WI38 (cell line): ENCODE data around the gene CTAGE1.
"Not testable (repeated sequence)": the region's sequence is repeated elsewhere in the genome, so short reads cannot be mapped to it uniquely, and the experiment has no call there.

Experiments used
- H3K4me3 ChIP-seq: 2 replicates; pipeline ENCODE4 v1.5.1; 2011; ENCODE audit warnings: low read depth, mild to moderate bottlenecking, control low read depth, low read length
- CTCF ChIP-seq: IDR thresholded peaks from 2 replicates; pipeline ENCODE4 v1.5.1; 2012; ENCODE audit warnings: low read depth, mild to moderate bottlenecking, control low read depth, low read length

The CTAGE1 gene

DNA sequence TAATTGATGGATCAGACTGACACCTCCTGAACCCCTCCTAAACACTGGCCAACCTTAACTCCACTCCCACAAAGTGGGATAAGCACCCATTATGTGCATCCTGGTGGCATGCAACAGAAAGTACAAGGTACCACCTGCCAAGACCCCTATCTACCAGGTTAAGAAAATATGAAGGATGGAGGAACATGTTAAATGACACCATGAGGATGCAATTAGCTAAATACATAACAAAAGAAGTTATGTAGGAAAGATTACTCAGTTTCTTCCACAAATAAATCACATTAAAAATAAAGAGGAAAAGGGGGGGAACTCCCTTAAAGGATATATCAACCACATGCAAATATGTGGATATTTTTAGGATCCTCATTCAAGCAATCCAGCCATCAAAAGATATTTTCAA is 12.6 kb downstream of the CTAGE1 start:
- TF ChIP-seq CTCF, result no peak
- H3K4me3 ChIP-seq, result no peak overlapping the region

DNA sequence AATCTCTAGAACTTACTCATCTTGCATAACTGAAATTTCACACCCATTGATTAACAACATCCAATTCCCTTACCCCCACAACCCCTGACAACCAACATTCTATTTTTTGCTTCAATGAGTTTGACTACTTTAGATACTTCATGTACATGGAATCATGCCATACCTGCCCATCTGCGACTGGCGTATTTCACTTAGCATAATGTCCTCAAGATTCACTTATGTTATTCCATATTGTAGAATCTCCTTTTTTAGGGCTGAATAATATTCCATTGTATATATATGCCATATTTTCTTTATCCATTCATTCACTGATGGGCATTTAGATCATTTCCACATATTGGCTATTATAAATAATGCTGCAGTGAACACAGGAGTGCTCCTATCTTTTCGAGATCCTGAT is 13.8 kb downstream of the CTAGE1 start:
- no peak for TF ChIP-seq CTCF
- H3K4me3 ChIP-seq, result no peak overlapping the region

GRCh38 chr18:22399949-22400348 is 17.8 kb downstream of the CTAGE1 start:
- H3K4me3 ChIP-seq, result no peak overlapping the region
- no peak for TF ChIP-seq CTCF

DNA sequence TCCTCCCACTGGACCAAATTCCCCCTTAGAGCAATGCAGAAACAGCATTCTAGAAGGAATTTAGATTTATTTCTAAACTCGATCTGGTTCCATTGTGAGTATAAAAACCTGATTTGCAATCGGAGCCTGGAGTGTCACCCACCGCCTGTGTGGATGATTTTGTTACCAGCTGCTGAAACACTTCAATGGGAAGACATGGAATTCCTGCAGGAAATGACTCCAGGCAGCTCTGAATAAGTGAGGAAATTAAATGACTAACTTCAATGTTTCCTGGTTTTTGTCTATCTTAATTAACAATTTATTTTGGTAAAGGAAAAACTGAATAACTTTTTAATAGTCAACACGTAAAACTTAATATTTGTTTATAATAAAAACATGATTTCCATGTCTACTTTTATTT is 19.3 kb downstream of the CTAGE1 start:
- H3K4me3 ChIP-seq, result no peak overlapping the region
- TF ChIP-seq CTCF, result no peak

DNA sequence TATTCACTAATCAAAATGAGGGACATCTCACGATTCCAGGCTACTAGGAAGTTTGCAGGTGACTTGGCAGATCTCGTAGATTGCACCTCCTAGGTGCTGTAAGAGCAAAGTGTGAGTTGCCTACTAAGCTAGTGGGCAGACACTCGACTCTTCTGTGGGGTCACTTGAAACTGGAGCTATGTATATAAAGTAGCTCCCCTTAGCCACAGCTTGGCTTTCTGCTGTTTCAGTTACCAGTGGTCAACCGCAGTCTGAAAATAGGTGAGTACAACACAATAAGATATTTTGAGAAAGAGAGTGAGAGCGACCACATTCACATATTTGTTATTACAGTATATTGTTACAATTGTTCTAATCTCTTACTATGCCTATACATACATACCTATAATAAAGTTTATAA is 23.3 kb downstream of the CTAGE1 start:
- no peak overlapping the region for H3K4me3 ChIP-seq
- no peak for TF ChIP-seq CTCF

- H3K4me3 ChIP-seq, result not testable (repeated sequence)
Measured at GRCh38 chr18:22393164-22393563, 24.6 kb downstream of the CTAGE1 start.

GRCh38 chr18:22391407-22392345 is 26.0 kb downstream of the CTAGE1 start:
- no peak for TF ChIP-seq CTCF
- no peak overlapping the region for H3K4me3 ChIP-seq
